Measurements from ENCODE around the gene FCN3. TPM values are rescaled to one million over a fixed set of nuclear protein-coding genes. Genes with fewer than 3 reads are reported as not detected.
A peak's percentile ranks its signal among the peaks of the same experiment; 100 is the strongest.

Gene FCN3
- total and polyA plus RNA-seq, 9 of the 15 experiments (the other 6 are each of a cell fraction or from before 2014, with no cell fraction given), result 0.49 TPM; not detected in 8

DNA sequence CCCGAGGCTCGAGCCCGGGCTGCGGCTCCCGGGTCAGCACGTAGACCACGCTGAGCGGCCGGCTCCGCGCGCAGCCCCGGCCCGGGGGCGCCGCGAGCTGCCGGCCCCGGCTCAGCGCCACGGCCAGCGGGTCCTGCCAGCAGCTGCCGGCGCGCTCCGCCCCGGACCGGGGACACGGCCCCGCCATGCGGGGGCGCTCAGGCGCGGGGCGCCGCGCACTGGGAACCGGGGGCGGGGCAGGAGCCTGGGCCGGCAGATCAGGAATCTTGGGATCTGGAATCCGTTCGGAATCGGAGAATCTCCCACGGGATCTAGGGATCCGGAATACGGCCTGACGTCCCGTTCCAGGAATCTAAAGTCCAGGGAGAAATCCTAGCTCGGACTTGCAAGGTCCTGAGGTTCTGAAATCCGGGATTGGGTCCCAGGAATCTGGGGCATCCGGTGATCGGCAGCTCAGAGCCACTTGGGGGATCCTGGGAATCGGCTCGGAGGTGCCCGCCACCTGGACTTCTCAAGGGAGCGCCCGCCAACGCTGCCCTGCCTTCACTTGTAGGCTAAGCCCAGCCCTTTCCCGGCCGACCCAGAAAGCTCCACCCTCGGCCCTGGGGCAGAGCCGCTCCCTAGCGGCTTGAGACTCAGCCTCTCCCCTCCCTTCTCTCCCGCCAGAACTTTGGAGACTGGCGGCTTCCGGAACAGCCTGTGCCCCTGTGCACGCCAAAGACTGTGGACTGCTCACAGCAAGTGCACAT is 8.0 kb downstream of the FCN3 start, which contains the start of gene MAP3K6 (continued):
- TF ChIP-seq, protein P1, sequence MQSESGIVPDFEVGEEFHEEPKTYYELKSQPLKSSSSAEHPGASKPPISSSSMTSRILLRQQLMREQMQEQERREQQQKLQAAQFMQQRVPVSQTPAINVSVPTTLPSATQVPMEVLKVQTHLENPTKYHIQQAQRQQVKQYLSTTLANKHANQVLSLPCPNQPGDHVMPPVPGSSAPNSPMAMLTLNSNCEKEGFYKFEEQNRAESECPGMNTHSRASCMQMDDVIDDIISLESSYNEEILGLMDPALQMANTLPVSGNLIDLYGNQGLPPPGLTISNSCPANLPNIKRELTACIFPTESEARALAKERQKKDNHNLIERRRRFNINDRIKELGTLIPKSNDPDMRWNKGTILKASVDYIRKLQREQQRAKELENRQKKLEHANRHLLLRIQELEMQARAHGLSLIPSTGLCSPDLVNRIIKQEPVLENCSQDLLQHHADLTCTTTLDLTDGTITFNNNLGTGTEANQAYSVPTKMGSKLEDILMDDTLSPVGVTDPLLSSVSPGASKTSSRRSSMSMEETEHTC (IDR thresholded peaks at IDR 0.05), result no peak
- TF ChIP-seq ZKSCAN1 (IDR thresholded peaks at IDR 0.05; ENCODE audit: low read depth, low read length) (no peak), ZNF197 (CRISPR knock-in tag; IDR thresholded peaks at IDR 0.05; ENCODE audit: low read depth) (no peak), TAF7 (tag; IDR thresholded peaks at IDR 0.05) (peak; percentile 58; the same call in 1 of the 2 replicates), SIN3A (IDR thresholded peaks at IDR 0.05; ENCODE audit: borderline replicate concordance in 2 of 2, control insufficient read depth in 1 of 2, low read depth in 2 of 2, low read length in 2 of 2) (0 out of 4 replicates have a peak, but pooled peaks have one; percentile 43 to 63)
- TF ChIP-seq, protein P2, sequence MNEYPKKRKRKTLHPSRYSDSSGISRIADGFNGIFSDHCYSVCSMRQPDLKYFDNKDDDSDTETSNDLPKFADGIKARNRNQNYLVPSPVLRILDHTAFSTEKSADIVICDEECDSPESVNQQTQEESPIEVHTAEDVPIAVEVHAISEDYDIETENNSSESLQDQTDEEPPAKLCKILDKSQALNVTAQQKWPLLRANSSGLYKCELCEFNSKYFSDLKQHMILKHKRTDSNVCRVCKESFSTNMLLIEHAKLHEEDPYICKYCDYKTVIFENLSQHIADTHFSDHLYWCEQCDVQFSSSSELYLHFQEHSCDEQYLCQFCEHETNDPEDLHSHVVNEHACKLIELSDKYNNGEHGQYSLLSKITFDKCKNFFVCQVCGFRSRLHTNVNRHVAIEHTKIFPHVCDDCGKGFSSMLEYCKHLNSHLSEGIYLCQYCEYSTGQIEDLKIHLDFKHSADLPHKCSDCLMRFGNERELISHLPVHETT (CRISPR knock-in tag; conservative IDR thresholded peaks at IDR 0.05 in 1 of 2, IDR thresholded peaks at IDR 0.05 in 1 of 2), result 0 out of 4 replicates have a peak, but pooled peaks of 1 of the 2 experiments have one; percentile 31
